Endodermal cell (in vitro differentiated cells): Measurements from ENCODE around the gene NADSYN1. TPM values are rescaled to one million over a fixed set of nuclear protein-coding genes. Genes with fewer than 3 reads are reported as not detected.
"Not testable (repeated sequence)": the region's sequence is repeated elsewhere in the genome, so short reads cannot be mapped to it uniquely, and the experiment has no call there.

Experiments
- DNase-seq: peaks from one replicate; pipeline ENCODE4 v3.0.0-alpha.2; 2017
- H3K27ac ChIP-seq: 2 replicates; pipeline ENCODE4 v1.5.1; 2013; ENCODE audit warnings: mild to moderate bottlenecking, low read depth, low read length, moderate library complexity
- H3K27me3 ChIP-seq: 2 replicates; pipeline ENCODE4 v1.6.1; 2013; ENCODE audit warnings: mild to moderate bottlenecking, low read length, moderate library complexity; ENCODE audit not compliant: insufficient read depth, control insufficient read depth, poor library complexity, severe bottlenecking
- H3K36me3 ChIP-seq: 2 replicates; pipeline ENCODE4 v1.7.0; 2013; ENCODE audit warnings: mild to moderate bottlenecking, low read length, moderate library complexity; ENCODE audit not compliant: control insufficient read depth, insufficient read depth
- H3K4me1 ChIP-seq: one replicate; pipeline ENCODE4 v1.7.0; 2013; ENCODE audit warnings: low read length; ENCODE audit not compliant: control insufficient read depth, insufficient read depth
- H3K4me3 ChIP-seq: 2 replicates; pipeline ENCODE4 v1.5.1; 2013; ENCODE audit warnings: mild to moderate bottlenecking, low read length, moderate library complexity
- H3K9ac ChIP-seq: 2 replicates; pipeline ENCODE4 v1.6.1; 2013; ENCODE audit warnings: mild to moderate bottlenecking, low read length, moderate library complexity; ENCODE audit not compliant: poor library complexity, severe bottlenecking; ENCODE audit errors: extremely low read depth
- H3K9me3 ChIP-seq: 2 replicates; pipeline ENCODE4 v1.6.1; 2013; ENCODE audit warnings: mild to moderate bottlenecking, low read length, moderate library complexity; ENCODE audit not compliant: control insufficient read depth
- H3K27ac Mint-ChIP-seq: 2 replicates; pipeline ENCODE4 v1.8.0; 2020; ENCODE audit warnings: mixed read lengths
- H3K27me3 Mint-ChIP-seq: 2 replicates; pipeline ENCODE4 v1.8.0; 2021; ENCODE audit warnings: mild to moderate bottlenecking, mixed read lengths; ENCODE audit not compliant: insufficient read depth
- H3K36me3 Mint-ChIP-seq: 2 replicates; pipeline ENCODE4 v1.8.0; 2020; ENCODE audit warnings: low read depth, mixed read lengths
- H3K4me1 Mint-ChIP-seq: 2 replicates; pipeline ENCODE4 v1.8.0; 2020; ENCODE audit warnings: mixed read lengths
- H3K4me3 Mint-ChIP-seq: 2 replicates; pipeline ENCODE4 v1.8.0; 2020; ENCODE audit warnings: mild to moderate bottlenecking, moderate library complexity, mixed read lengths
- H3K9me3 Mint-ChIP-seq: 2 replicates; pipeline ENCODE4 v1.8.0; 2020; ENCODE audit warnings: mild to moderate bottlenecking, mixed read lengths
- CTCF ChIP-seq: fragments of 200-600 bp; sonication (generic); conservative IDR thresholded peaks from 2 replicates; pipeline ENCODE4 v1.5.0; 2021; ENCODE audit warnings: antibody characterized with exemption, mild to moderate bottlenecking
- WGBS, 2 experiments: methylation state at CpG; one replicate each; pipeline versions ENCODE4 v1.1.5 to v1.1.7; 2013; ENCODE audit warnings: missing lambda C conversion rate in 2 of 2, mixed read lengths in 1 of 2; ENCODE audit not compliant: insufficient coverage in 1 of 2, insufficient read length in 1 of 2; 5-methylcytosine and 5-hydroxymethylcytosine counted together
- total RNA-seq, 2 donors: library from RNA; stranded (reverse); fragmentation: NEBNext Ultra II Directional in 1 of 2; extraction: Animal tissue kit (Norgen Biotek cat#: 25700) in 1 of 2; gene quantifications; 2 replicates in 1 of 2; 3 replicates in 1 of 2; pipeline ENCODE4 v1.2.1, GENCODE V29; 2021

The NADSYN1 gene
- total RNA-seq, 2 donors from 2014 or later = 51.9 to 61.6 TPM

- H3K27me3 Mint-ChIP-seq = no peaks in the 10 kb centered on the region
- DNase-seq = no peak
- Histone ChIP-seq H3K36me3 (no peaks in the 10 kb centered on the region), H3K9me3 (no peaks in the 10 kb centered on the region), H3K9ac (no peak overlapping the region), H3K4me1 (no peaks in the 10 kb centered on the region), H3K4me3 (no peak overlapping the region), H3K27me3 (no peaks in the 10 kb centered on the region), H3K27ac (no peak overlapping the region)
- no peaks in the 10 kb centered on the region for H3K36me3 Mint-ChIP-seq
- H3K27ac Mint-ChIP-seq = no peak overlapping the region
- 91 to 92% methylated on average over 7 to 10 of the region's 10 CpGs for WGBS, 2 experiments
- H3K4me1 Mint-ChIP-seq = no peaks in the 10 kb centered on the region
- peaks cover 4% of the 10 kb centered on the region for H3K9me3 Mint-ChIP-seq
- H3K4me3 Mint-ChIP-seq = no peak overlapping the region
- no peak for TF ChIP-seq CTCF
Observed at GRCh38 chr11:71519546-71519945, 66.5 kb downstream of the NADSYN1 start.

- no peak overlapping the region for H3K27ac ChIP-seq
- no peak overlapping the region for H3K9ac ChIP-seq
- Mint-ChIP-seq H3K4me3 (no peak overlapping the region), H3K4me1 (peaks cover 10% of the 10 kb centered on the region), H3K36me3 (no peaks in the 10 kb centered on the region), H3K27me3 (no peaks in the 10 kb centered on the region), H3K9me3 (no peaks in the 10 kb centered on the region), H3K27ac (no peak overlapping the region)
- H3K27me3 ChIP-seq = no peaks in the 10 kb centered on the region
- no peak for TF ChIP-seq CTCF
- H3K4me3 ChIP-seq = no peak overlapping the region
- no peaks in the 10 kb centered on the region for H3K4me1 ChIP-seq
- WGBS, 2 experiments = 44 to 63% methylated on average over 2 to 3 of the region's 3 CpGs
- no peaks in the 10 kb centered on the region for H3K9me3 ChIP-seq
- no peak for DNase-seq
- no peaks in the 10 kb centered on the region for H3K36me3 ChIP-seq
Observed at GRCh38 chr11:71525188-71525937, 72.4 kb downstream of the NADSYN1 start.

- Histone ChIP-seq H3K27me3 (no peaks in the 10 kb centered on the region), H3K27ac (no peak overlapping the region), H3K9me3 (no peaks in the 10 kb centered on the region), H3K4me3 (no peak overlapping the region), H3K36me3 (no peaks in the 10 kb centered on the region), H3K4me1 (no peaks in the 10 kb centered on the region), H3K9ac (no peak overlapping the region)
- 88 to 100% methylated on average over 1 to 2 of the region's 2 CpGs for WGBS, 2 experiments
- no peak for DNase-seq
- TF ChIP-seq CTCF = no peak
- no peaks in the 10 kb centered on the region for H3K27me3 Mint-ChIP-seq
- peaks cover 10% of the 10 kb centered on the region for H3K4me1 Mint-ChIP-seq
- no peaks in the 10 kb centered on the region for H3K9me3 Mint-ChIP-seq
- no peaks in the 10 kb centered on the region for H3K36me3 Mint-ChIP-seq
- H3K4me3 Mint-ChIP-seq = no peak overlapping the region
- H3K27ac Mint-ChIP-seq = no peak overlapping the region
Observed at GRCh38 chr11:71525938-71526495, 73.0 kb downstream of the NADSYN1 start.

DNA sequence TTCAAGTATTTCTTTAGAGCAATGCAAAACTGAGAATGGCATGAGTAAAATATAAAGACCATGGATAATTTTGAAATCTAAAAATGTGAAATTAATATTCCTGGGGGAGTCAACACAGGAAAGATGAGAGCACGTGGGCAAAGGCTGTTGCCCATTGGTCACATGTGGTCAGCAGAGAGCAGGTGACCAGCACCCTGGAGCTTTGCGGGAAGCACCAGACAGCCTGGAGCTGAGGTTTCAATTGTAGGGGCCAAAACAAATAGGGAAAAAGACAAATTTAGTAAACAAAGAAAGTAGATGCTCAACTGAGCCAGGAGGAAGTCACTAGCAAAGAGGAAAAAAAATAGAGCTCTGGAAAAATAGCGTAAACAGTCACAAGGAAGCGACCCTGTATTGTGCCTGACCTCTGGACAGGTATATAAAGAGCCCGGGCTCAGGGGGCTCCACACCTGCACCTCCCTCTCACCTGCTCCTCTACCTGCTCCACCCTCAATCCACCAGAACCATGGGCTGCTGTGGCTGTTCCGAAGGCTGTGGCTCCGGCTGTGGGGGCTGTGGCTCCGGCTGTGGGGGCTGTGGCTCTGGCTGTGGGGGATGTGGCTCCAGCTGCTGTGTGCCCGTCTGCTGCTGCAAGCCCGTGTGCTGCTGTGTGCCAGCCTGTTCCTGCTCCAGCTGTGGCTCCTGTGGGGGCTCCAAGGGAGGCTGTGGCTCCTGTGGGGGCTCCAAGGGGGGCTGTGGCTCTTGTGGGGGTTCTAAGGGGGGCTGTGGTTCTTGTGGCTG lies 74.0 kb downstream of the NADSYN1 start, which contains the start of gene KRTAP5-7:
Gene KRTAP5-7, plus strand, starts transcription at position 472 of the 780 bp plus-strand sequence. Its CDS starts 34 bp downstream, at position 506.
- not testable (repeated sequence) for H3K36me3 ChIP-seq, H3K4me3 ChIP-seq, H3K27ac ChIP-seq, H3K9me3 Mint-ChIP-seq, H3K27me3 ChIP-seq, H3K36me3 Mint-ChIP-seq, H3K9me3 ChIP-seq, H3K4me1 ChIP-seq, H3K4me3 Mint-ChIP-seq, H3K9ac ChIP-seq, H3K27me3 Mint-ChIP-seq
- DNase-seq = peak; percentile 14
- peak within 1 kb of the TSS; percentile 38 for H3K27ac Mint-ChIP-seq
- 84 to 94% methylated on average over 2 to 10 of the region's 10 CpGs for WGBS, 2 experiments
- peaks cover 10% of the 10 kb centered on the region for H3K4me1 Mint-ChIP-seq
